Panc1 (cell line): ENCODE data around the gene IGFBP1. TPM values are rescaled to one million over a fixed set of nuclear protein-coding genes. Genes with fewer than 3 reads are reported as not detected.

Experiments used
- ATAC-seq: fragments of 200-7000 bp; cut with Tn5 transposase; 2 replicates; pipeline ENCODE4 v1.9.1; 2020; ENCODE audit warnings: mild to moderate bottlenecking, moderate library complexity
- BruUV-seq: library from RNA; stranded (reverse); fragments of 400-500 nt; replicated peaks from 2 replicates; lab custom pipeline; 2021; lab: Mats Ljungman, UMichigan
- CTCF ChIA-PET: fragments of 300-600 bp; sonication (Branson Sonifier 250); formaldehyde crosslinking; loops from one replicate; lab custom pipeline; 2022; ENCODE audit warnings: antibody characterized with exemption; lab: Charles Lee
- POLR2A ChIA-PET: fragments of 300-600 bp; sonication (Branson Sonifier 250); formaldehyde crosslinking; loops from one replicate; lab custom pipeline; 2022; ENCODE audit warnings: antibody characterized with exemption; lab: Charles Lee
- DNase-seq: peaks from one replicate; pipeline ENCODE4 v3.0.0-alpha.2; 2010; ENCODE audit warnings: low read depth, low spot score
- H3K27ac ChIP-seq: 2 replicates; pipeline ENCODE4 v1.5.1; 2011; ENCODE audit warnings: mild to moderate bottlenecking, low read length, inconsistent platforms
- H3K27me3 ChIP-seq: fragments of 200-500 bp; sonication (Bioruptor generic); 2 replicates; pipeline ENCODE4 v1.6.0; 2014; ENCODE audit warnings: low read length, inconsistent platforms; ENCODE audit not compliant: control insufficient read depth, insufficient read depth
- H3K36me3 ChIP-seq: fragments of 200-500 bp; sonication (Bioruptor generic); 2 replicates; pipeline ENCODE4 v1.5.1; 2014; ENCODE audit warnings: inconsistent platforms, mild to moderate bottlenecking, low read length, moderate library complexity; ENCODE audit not compliant: control insufficient read depth, insufficient read depth
- H3K4me1 ChIP-seq: 2 replicates; pipeline ENCODE4 v1.5.1; 2011; ENCODE audit warnings: inconsistent platforms, mild to moderate bottlenecking, low read length, moderate library complexity; ENCODE audit not compliant: control insufficient read depth, insufficient read depth
- H3K4me3 ChIP-seq, 2 experiments: 2 replicates each; pipeline ENCODE4 v1.5.1; 2011 to 2012; ENCODE audit warnings: low read depth in 2 of 2, low read length in 2 of 2, mild to moderate bottlenecking in 2 of 2, inconsistent platforms in 1 of 2, moderate library complexity in 1 of 2
- H3K9me3 ChIP-seq: fragments of 200-500 bp; sonication (Bioruptor generic); 2 replicates; pipeline ENCODE4 v1.5.1; 2014; ENCODE audit warnings: low read depth, mild to moderate bottlenecking, inconsistent platforms, low read length, moderate library complexity; ENCODE audit not compliant: control insufficient read depth, insufficient read depth
- CTCF ChIP-seq: fragments of 450-650 bp; IDR thresholded peaks from 2 replicates; pipeline ENCODE4 v1.5.1; 2017; ENCODE audit warnings: mild to moderate bottlenecking
- POLR2AphosphoS5 ChIP-seq: IDR thresholded peaks from 2 replicates; pipeline ENCODE4 v1.6.1; 2012; ENCODE audit warnings: mild to moderate bottlenecking, low read depth, low read length, moderate library complexity
- REST ChIP-seq, 2 experiments: IDR thresholded peaks; 2 replicates each; pipeline ENCODE4 v1.6.1; 2011 to 2012; ENCODE audit warnings: low read depth in 2 of 2, control low read depth in 1 of 2, low read length in 1 of 2, mild to moderate bottlenecking in 1 of 2, moderate library complexity in 1 of 2; ENCODE audit not compliant: insufficient read depth in 1 of 2
- SIN3A ChIP-seq: IDR thresholded peaks from 2 replicates; pipeline ENCODE4 v1.6.1; 2012; ENCODE audit warnings: low read depth, mild to moderate bottlenecking, low read length, moderate library complexity, borderline replicate concordance; ENCODE audit not compliant: insufficient read depth
- TCF7L2 ChIP-seq: IDR thresholded peaks from 2 replicates; pipeline ENCODE4 v1.6.1; 2011; ENCODE audit warnings: mild to moderate bottlenecking, low read depth, low read length, inconsistent platforms
- in situ Hi-C: cut with HindIII; loops from 2 replicates; pipeline ENCODE4 v1.10.0; 2016; ENCODE audit warnings: low sequenced_read_pairs, low pct_unique_long_range_greater_than_20kb
- intact Hi-C: fragments of 100-400 bp; cut with micrococcal nuclease; formaldehyde crosslinking; loops from one replicate; pipeline ENCODE4 v1.10.0; 2022; ENCODE audit not compliant: unreplicated experiment
- total RNA-seq: library from RNA; stranded (reverse); gene quantifications from one replicate; pipeline ENCODE4 v1.2.1, GENCODE V29; 2021; ENCODE audit not compliant: unreplicated experiment

The IGFBP1 gene
- total RNA-seq, 1 experiment from 2014 or later = 0.33 TPM

- CTCF ChIA-PET = no interaction called here
- no peak for TF ChIP-seq TCF7L2
- no peak for TF ChIP-seq SIN3A
- TF ChIP-seq CTCF = no peak
- no peak for TF ChIP-seq REST (IDR thresholded peaks at IDR 0.05; ENCODE audit: insufficient read depth in 1 of 2, low read depth in 2 of 2, low read length in 1 of 2)
- TF ChIP-seq POLR2AphosphoS5 = no peak
- ATAC-seq (no peak), DNase-seq (no peak)
- POLR2A ChIA-PET = no interaction called here
- no TSS peak for BruUV-seq
- no peaks in the 10 kb centered on the region for H3K9me3 ChIP-seq
- intact Hi-C loops = no loop called here
- H3K27ac ChIP-seq = no peak overlapping the region
- in situ Hi-C loops = no loop called here
- peaks cover 24% of the 10 kb centered on the region for H3K27me3 ChIP-seq
- H3K4me3 ChIP-seq = no peak overlapping the region
- no peaks in the 10 kb centered on the region for H3K36me3 ChIP-seq
- no peaks in the 10 kb centered on the region for H3K4me1 ChIP-seq
Observed at GRCh38 chr7:45894665-45895062, 6.4 kb downstream of the IGFBP1 start.

- TF ChIP-seq POLR2AphosphoS5 (no peak), CTCF (no peak), TCF7L2 (no peak), SIN3A (no peak), REST (IDR thresholded peaks at IDR 0.05; ENCODE audit: insufficient read depth in 1 of 2, low read depth in 2 of 2, low read length in 1 of 2) (no peak)
- Histone ChIP-seq H3K27ac (no peak overlapping the region), H3K27me3 (peaks cover 16% of the 10 kb centered on the region), H3K4me1 (no peaks in the 10 kb centered on the region), H3K36me3 (no peaks in the 10 kb centered on the region), H3K9me3 (no peaks in the 10 kb centered on the region), H3K4me3 (no peak overlapping the region)
- in situ Hi-C loops (no loop called here), intact Hi-C loops (no loop called here)
- CTCF ChIA-PET = no interaction called here
- no peak for DNase-seq
- BruUV-seq = no TSS peak
- POLR2A ChIA-PET = no interaction called here
- ATAC-seq = no peak
Observed at GRCh38 chr7:45897042-45897690, 8.9 kb downstream of the IGFBP1 start.
